ENCODE measurements around the gene SYT1. TPM values are rescaled to one million over a fixed set of nuclear protein-coding genes. Genes with fewer than 3 reads are reported as not detected.

The SYT1 gene
- total and polyA plus RNA-seq, 2 donors (not counting 3 experiments of a cell fraction or from before 2014, with no cell fraction given) = 3.2 to 15.3 TPM

DNA sequence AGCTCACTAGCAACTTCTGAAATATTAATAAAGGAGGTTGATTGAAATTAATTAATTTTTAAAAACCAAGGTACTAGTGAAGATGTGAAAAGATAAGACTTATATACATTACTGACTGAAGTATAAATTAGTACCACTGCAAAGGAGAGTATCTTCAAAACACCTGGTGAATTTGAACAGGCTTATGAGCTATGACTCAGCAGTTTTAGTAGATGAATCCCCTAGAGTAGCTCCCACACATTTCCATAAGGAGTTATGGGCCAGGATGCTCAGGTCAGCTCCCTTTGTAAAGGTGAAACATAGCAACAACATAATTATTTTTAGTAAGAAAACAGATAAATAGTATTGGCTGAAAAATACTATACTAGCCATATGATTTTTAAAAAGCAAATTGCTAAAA is 218.6 kb downstream of the SYT1 start:
- Histone ChIP-seq H4K20me1 (replicated peaks; ENCODE audit: control insufficient read depth, extremely low read depth, insufficient read depth, low read length) (no peaks in the 10 kb centered on the region), H2AFZ (ENCODE audit: low read depth, low read length) (no peak overlapping the region), H3K27ac (ENCODE audit: insufficient read depth, low read depth, low read length) (no peak overlapping the region), H3K9me1 (replicated peaks; ENCODE audit: control insufficient read depth, extremely low read depth, insufficient read depth, low read length) (no peaks in the 10 kb centered on the region), H3K4me2 (ENCODE audit: insufficient read depth, low read length) (no peak overlapping the region), H3K9ac (replicated peaks; ENCODE audit: extremely low read depth, insufficient read depth, low read length) (no peak overlapping the region), H3K9me3 (replicated peaks; ENCODE audit: control insufficient read depth, insufficient read depth, low read length) (no peaks in the 10 kb centered on the region), H3K27me3 (ENCODE audit: control insufficient read depth in 2 of 2, insufficient read depth in 2 of 2, low read length in 2 of 2) (no peaks in the 10 kb centered on the region), H3K79me2 (ENCODE audit: control insufficient read depth, insufficient read depth, low read length) (no peaks in the 10 kb centered on the region), H3K4me1 (ENCODE audit: control insufficient read depth, extremely low read depth, insufficient read depth, low read length) (no peaks in the 10 kb centered on the region), H3K4me3 (replicated peaks in 1 of 3; ENCODE audit: insufficient read depth in 1 of 3, low read depth in 1 of 3, low read length in 3 of 3) (no peak overlapping the region), H3K36me3 (ENCODE audit: control insufficient read depth in 2 of 2, extremely low read depth in 1 of 2, insufficient read depth in 2 of 2, low read length in 2 of 2) (no peaks in the 10 kb centered on the region)
- BruUV-seq (replicated peaks) = no TSS peak
- dilution Hi-C loops (cut with MboI; ENCODE audit: extremely low pct_ligation_motif_present, low sequenced_read_pairs) = no loop called here
- DNase-seq (ENCODE audit: low read depth, low spot score) = peak; percentile 1
- TF ChIP-seq POLR2AphosphoS5 (IDR thresholded peaks at IDR 0.05; ENCODE audit: insufficient read depth, low read depth, low read length) (no peak), JUN (IDR thresholded peaks at IDR 0.05; ENCODE audit: borderline replicate concordance, insufficient read depth, insufficient read length, low read depth) (no peak), POLR2A (IDR thresholded peaks at IDR 0.05; ENCODE audit: low read depth, low read length) (no peak), MYC (IDR thresholded peaks at IDR 0.05; ENCODE audit: low read depth, low read length) (no peak), GATA2 (IDR thresholded peaks at IDR 0.05; ENCODE audit: insufficient read depth, insufficient read length, low read depth, low read length) (no peak), FOS (IDR thresholded peaks at IDR 0.05; ENCODE audit: borderline replicate concordance, insufficient read depth, low read length) (no peak), EZH2 (IDR thresholded peaks at IDR 0.05; ENCODE audit: borderline replicate concordance, low read depth, low read length, severe bottlenecking) (no peak)
- TF ChIP-seq, protein P1, sequence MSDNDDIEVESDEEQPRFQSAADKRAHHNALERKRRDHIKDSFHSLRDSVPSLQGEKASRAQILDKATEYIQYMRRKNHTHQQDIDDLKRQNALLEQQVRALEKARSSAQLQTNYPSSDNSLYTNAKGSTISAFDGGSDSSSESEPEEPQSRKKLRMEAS (IDR thresholded peaks at IDR 0.05; ENCODE audit: insufficient read depth, insufficient read length) = no peak
- TF ChIP-seq, protein P2, sequence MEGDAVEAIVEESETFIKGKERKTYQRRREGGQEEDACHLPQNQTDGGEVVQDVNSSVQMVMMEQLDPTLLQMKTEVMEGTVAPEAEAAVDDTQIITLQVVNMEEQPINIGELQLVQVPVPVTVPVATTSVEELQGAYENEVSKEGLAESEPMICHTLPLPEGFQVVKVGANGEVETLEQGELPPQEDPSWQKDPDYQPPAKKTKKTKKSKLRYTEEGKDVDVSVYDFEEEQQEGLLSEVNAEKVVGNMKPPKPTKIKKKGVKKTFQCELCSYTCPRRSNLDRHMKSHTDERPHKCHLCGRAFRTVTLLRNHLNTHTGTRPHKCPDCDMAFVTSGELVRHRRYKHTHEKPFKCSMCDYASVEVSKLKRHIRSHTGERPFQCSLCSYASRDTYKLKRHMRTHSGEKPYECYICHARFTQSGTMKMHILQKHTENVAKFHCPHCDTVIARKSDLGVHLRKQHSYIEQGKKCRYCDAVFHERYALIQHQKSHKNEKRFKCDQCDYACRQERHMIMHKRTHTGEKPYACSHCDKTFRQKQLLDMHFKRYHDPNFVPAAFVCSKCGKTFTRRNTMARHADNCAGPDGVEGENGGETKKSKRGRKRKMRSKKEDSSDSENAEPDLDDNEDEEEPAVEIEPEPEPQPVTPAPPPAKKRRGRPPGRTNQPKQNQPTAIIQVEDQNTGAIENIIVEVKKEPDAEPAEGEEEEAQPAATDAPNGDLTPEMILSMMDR (IDR thresholded peaks at IDR 0.05; ENCODE audit: extremely low read depth in 1 of 2, insufficient read depth in 1 of 2, low read depth in 1 of 2, low read length in 2 of 2) = no peak
- no peak for FAIRE-seq
- intact Hi-C loops (cut with micrococcal nuclease) = no loop called here
- CTCF ChIA-PET = interaction anchor here (0.7 to 1.3 kb wide), 3 partner anchors 25 to 216 kb away, joined by 3 to 5 read pairs (median 3); no protein-coding TSS in a partner anchor
- POLR2A ChIA-PET = no interaction called here

Measured in endothelial cell of umbilical vein (primary cell).